Fibroblast of skin of scalp (primary cell): ENCODE results near the gene PEX10.

ENCODE experiments used
- DNase-seq: peaks from one replicate; pipeline ENCODE4 v3.0.0-alpha.2; 2013

PEX10 gene

GRCh38 chr1:2374252-2375155, 37.9 kb downstream of the PEX10 start:
- DNase-seq = no peak

GRCh38 chr1:2373551-2374251, 38.7 kb downstream of the PEX10 start:
- DNase-seq = no peak

GRCh38 chr1:2372551-2373490, 39.5 kb downstream of the PEX10 start:
- DNase-seq = no peak

- DNase-seq = no peak
Measured at GRCh38 chr1:2368053-2368744, 44.2 kb downstream of the PEX10 start.

GRCh38 chr1:2363847-2364513, 48.4 kb downstream of the PEX10 start:
- DNase-seq = no peak

GRCh38 chr1:2360588-2361364, 51.6 kb downstream of the PEX10 start:
- DNase-seq = peak; percentile 19

- no peak for DNase-seq
Measured at GRCh38 chr1:2358651-2359640, 53.4 kb downstream of the PEX10 start.

GRCh38 chr1:2358072-2358471, 54.3 kb downstream of the PEX10 start:
- DNase-seq = no peak

GRCh38 chr1:2356911-2357845, 55.2 kb downstream of the PEX10 start:
- no peak for DNase-seq

- no peak for DNase-seq
Measured at GRCh38 chr1:2356401-2356800, 56.0 kb downstream of the PEX10 start.

GRCh38 chr1:2355373-2356261, 56.7 kb downstream of the PEX10 start:
- DNase-seq = no peak

GRCh38 chr1:2354511-2355372, 57.6 kb downstream of the PEX10 start:
- peak; percentile 45 for DNase-seq
